Measurements from ENCODE around the gene MMP28. TPM values are rescaled to one million over a fixed set of nuclear protein-coding genes. Genes with fewer than 3 reads are reported as not detected.

Gene MMP28
- total RNA-seq, 2 experiments from 2014 or later: not detected

DNA sequence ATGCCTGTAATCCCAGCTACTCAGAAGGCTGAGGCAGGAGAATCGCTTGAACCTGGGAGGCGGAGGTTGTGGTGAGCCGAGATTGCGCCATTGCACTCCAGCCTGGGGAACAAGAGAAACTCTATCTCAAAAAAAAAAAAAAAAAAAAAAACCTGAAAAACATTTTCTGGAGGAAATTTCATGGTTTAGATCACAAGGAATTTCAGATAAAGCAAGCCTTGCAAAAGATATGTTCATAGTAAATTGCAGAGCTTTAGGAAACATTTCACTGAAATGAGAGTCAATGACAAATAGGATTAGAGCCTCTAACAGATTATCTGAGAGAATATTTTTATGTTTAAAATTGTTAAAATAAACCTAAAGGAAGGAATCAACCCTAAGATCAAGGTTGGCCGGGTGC is 17.0 kb upstream of the MMP28 start:
- H3K4me3 ChIP-seq (ENCODE audit: low read depth, low read length, poor library complexity, severe bottlenecking): no peak overlapping the region
- no peak for TF ChIP-seq CTCF (conservative IDR thresholded peaks at IDR 0.05; ENCODE audit: low read length)
- TF ChIP-seq EZH2phosphoT487 (IDR thresholded peaks at IDR 0.05; ENCODE audit: borderline replicate concordance, low read depth, low read length): no peak
- H4K20me1 ChIP-seq (ENCODE audit: insufficient read depth, low read length): peaks cover 60% of the 10 kb centered on the region
- H3K9me3 ChIP-seq (ENCODE audit: low read length): no peaks in the 10 kb centered on the region
- H3K9me2 ChIP-seq (ENCODE audit: insufficient read depth, low read length): no peaks in the 10 kb centered on the region
- H3K27ac ChIP-seq (ENCODE audit: low read depth, low read length, poor library complexity, severe bottlenecking): no peak overlapping the region
- peaks cover 68% of the 10 kb centered on the region for H3K36me3 ChIP-seq (ENCODE audit: insufficient read depth, low read length)
- no peak for DNase-seq (ENCODE audit: low spot score)
- intact Hi-C loops (cut with micrococcal nuclease; ENCODE audit: unreplicated experiment): no loop called here
- H3K4me1 ChIP-seq (ENCODE audit: insufficient read depth, low read length, poor library complexity, severe bottlenecking): peaks cover 33% of the 10 kb centered on the region
- ChIA-PET CTCF (ENCODE audit: unreplicated experiment) (no interaction called here), POLR2A (interaction anchor here (0.5 kb wide), 1 partner anchor 20 kb away, joined by 3 read pairs; no protein-coding TSS in a partner anchor)
- BruUV-seq (replicated peaks): no TSS peak
- H3K4me2 ChIP-seq (ENCODE audit: low read length): peak overlapping the region; percentile 91; the same call in 1 of the 2 replicates
- H2AFZ ChIP-seq (ENCODE audit: low read length): no peak overlapping the region
- H3K79me2 ChIP-seq (ENCODE audit: insufficient read depth, low read depth, low read length): peaks cover 81% of the 10 kb centered on the region

DNA sequence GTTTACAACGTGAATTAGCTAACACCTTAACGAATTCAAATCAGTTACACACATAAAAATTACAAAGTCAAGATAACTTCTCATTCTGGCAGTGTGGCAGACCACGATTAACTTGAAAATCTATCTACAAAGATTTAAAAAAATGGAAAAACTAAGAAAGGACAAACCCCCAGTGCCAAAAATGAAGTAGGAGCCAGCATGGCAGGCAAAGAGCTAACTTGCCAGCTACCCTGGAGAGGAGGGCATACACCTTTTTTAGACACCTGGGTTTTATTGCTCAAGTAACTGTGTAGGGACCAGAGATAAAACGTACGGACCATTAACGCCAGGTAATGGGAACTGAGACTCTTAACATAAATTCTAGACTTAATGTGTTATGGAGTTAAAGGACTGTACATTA is 16.3 kb upstream of the MMP28 start:
- Histone ChIP-seq H3K4me2 (ENCODE audit: low read length) (peak overlapping the region; percentile 91), H3K4me3 (ENCODE audit: low read depth, low read length, poor library complexity, severe bottlenecking) (peak overlapping the region; percentile 91), H3K79me2 (ENCODE audit: insufficient read depth, low read depth, low read length) (peaks cover 74% of the 10 kb centered on the region), H3K36me3 (ENCODE audit: insufficient read depth, low read length) (peaks cover 61% of the 10 kb centered on the region), H2AFZ (ENCODE audit: low read length) (no peak overlapping the region), H3K9me2 (ENCODE audit: insufficient read depth, low read length) (no peaks in the 10 kb centered on the region), H4K20me1 (ENCODE audit: insufficient read depth, low read length) (peaks cover 53% of the 10 kb centered on the region), H3K27ac (ENCODE audit: low read depth, low read length, poor library complexity, severe bottlenecking) (no peak overlapping the region), H3K4me1 (ENCODE audit: insufficient read depth, low read length, poor library complexity, severe bottlenecking) (peaks cover 34% of the 10 kb centered on the region), H3K9me3 (ENCODE audit: low read length) (no peaks in the 10 kb centered on the region)
- BruUV-seq (replicated peaks): no TSS peak
- DNase-seq (ENCODE audit: low spot score): no peak
- ChIA-PET POLR2A (no interaction called here), CTCF (ENCODE audit: unreplicated experiment) (no interaction called here)
- intact Hi-C loops (cut with micrococcal nuclease; ENCODE audit: unreplicated experiment): no loop called here
- TF ChIP-seq CTCF (conservative IDR thresholded peaks at IDR 0.05; ENCODE audit: low read length): no peak
- TF ChIP-seq EZH2phosphoT487 (IDR thresholded peaks at IDR 0.05; ENCODE audit: borderline replicate concordance, low read depth, low read length): no peak

DNA sequence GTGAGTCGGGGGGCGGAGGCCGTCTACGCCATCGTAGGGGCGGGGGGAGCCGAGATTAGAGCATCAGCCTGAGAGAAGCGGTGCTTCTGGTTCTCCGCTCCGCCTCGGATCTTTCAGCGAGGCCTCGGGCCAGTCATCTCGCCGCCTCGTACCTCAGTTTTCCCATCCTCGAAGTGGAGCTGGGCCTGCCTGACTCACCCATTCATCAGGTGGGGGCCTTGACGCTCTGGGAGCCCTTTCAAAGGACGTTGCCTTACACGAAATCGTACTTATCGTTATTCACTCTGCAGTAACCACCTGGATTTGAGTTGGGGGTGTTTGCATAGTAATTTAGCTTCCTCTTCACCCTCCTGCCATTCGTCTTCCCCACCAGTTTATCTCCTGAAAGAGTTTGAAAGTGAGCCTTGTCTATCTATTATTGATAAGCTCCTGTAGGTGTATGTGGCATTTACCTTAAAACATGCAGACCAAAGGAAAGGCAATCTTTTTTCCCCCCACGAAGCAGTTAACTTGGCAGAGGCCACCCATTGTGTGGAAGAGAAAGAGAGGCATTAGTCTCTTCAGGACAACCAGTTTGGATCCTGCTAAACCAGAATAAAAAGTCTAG is 14.5 kb upstream of the MMP28 start:
- H3K4me3 ChIP-seq (ENCODE audit: low read depth, low read length, poor library complexity, severe bottlenecking): peak overlapping the region; percentile 91
- H3K9me3 ChIP-seq (ENCODE audit: low read length): no peaks in the 10 kb centered on the region
- BruUV-seq (replicated peaks): no TSS peak
- ChIA-PET CTCF (ENCODE audit: unreplicated experiment) (interaction anchor here (0.6 kb wide), 1 partner anchor 846 kb away, joined by 4 read pairs; no protein-coding TSS in a partner anchor), POLR2A (interaction anchor here (1.3 kb wide), 1 partner anchor 9 kb away, joined by 6 read pairs; no protein-coding TSS in a partner anchor)
- peaks cover 56% of the 10 kb centered on the region for H3K79me2 ChIP-seq (ENCODE audit: insufficient read depth, low read depth, low read length)
- H3K4me2 ChIP-seq (ENCODE audit: low read length): peak overlapping the region; percentile 91
- intact Hi-C loops (cut with micrococcal nuclease; ENCODE audit: unreplicated experiment): loop anchor here (1.0 to 5.0 kb wide), 2 partner anchors 46 to 223 kb away; partner anchors contain the start of gene AP2B1
- DNase-seq (ENCODE audit: low spot score): no peak
- peaks cover 34% of the 10 kb centered on the region for H3K4me1 ChIP-seq (ENCODE audit: insufficient read depth, low read length, poor library complexity, severe bottlenecking)
- peak overlapping the region; percentile 78 for H3K27ac ChIP-seq (ENCODE audit: low read depth, low read length, poor library complexity, severe bottlenecking)
- peaks cover 37% of the 10 kb centered on the region for H4K20me1 ChIP-seq (ENCODE audit: insufficient read depth, low read length)
- TF ChIP-seq EZH2phosphoT487 (IDR thresholded peaks at IDR 0.05; ENCODE audit: borderline replicate concordance, low read depth, low read length) (no peak), CTCF (conservative IDR thresholded peaks at IDR 0.05; ENCODE audit: low read length) (no peak)
- H3K36me3 ChIP-seq (ENCODE audit: insufficient read depth, low read length): peaks cover 43% of the 10 kb centered on the region; the same call in 1 of the 2 replicates
- no peaks in the 10 kb centered on the region for H3K9me2 ChIP-seq (ENCODE audit: insufficient read depth, low read length)
- no peak overlapping the region; the same call in 1 of the 2 replicates for H2AFZ ChIP-seq (ENCODE audit: low read length)
